ENCODE data around the gene GNAL.

DNA sequence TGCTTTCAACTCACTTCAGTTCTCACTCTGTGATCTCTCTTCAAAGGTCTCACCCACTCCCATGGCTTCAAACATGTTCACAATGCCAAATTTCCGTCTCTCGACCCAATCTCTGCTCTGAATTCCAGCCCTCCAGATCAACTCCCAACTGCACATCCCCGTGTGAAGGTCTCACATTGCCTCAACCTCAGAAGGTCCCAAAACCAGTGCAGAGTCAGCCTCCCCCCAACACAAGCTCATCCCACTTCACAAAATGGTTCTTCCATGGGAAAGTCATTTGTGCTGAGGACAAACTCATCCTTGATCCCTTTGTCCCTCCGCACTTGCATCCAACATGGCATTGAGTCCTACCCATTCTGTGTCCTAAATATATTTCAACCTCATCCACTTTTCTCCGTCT is 31.0 kb upstream of the GNAL start:
- TF ChIP-seq, protein P1, sequence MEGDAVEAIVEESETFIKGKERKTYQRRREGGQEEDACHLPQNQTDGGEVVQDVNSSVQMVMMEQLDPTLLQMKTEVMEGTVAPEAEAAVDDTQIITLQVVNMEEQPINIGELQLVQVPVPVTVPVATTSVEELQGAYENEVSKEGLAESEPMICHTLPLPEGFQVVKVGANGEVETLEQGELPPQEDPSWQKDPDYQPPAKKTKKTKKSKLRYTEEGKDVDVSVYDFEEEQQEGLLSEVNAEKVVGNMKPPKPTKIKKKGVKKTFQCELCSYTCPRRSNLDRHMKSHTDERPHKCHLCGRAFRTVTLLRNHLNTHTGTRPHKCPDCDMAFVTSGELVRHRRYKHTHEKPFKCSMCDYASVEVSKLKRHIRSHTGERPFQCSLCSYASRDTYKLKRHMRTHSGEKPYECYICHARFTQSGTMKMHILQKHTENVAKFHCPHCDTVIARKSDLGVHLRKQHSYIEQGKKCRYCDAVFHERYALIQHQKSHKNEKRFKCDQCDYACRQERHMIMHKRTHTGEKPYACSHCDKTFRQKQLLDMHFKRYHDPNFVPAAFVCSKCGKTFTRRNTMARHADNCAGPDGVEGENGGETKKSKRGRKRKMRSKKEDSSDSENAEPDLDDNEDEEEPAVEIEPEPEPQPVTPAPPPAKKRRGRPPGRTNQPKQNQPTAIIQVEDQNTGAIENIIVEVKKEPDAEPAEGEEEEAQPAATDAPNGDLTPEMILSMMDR (IDR thresholded peaks at IDR 0.05): no peak
- TF ChIP-seq POLR2A (IDR thresholded peaks at IDR 0.05): no peak

All from body of pancreas (tissue), 4 donors.